ENCODE measurements around the gene USP6NL.
A peak's percentile ranks its signal among the peaks of the same experiment; 100 is the strongest.

Gene USP6NL

DNA sequence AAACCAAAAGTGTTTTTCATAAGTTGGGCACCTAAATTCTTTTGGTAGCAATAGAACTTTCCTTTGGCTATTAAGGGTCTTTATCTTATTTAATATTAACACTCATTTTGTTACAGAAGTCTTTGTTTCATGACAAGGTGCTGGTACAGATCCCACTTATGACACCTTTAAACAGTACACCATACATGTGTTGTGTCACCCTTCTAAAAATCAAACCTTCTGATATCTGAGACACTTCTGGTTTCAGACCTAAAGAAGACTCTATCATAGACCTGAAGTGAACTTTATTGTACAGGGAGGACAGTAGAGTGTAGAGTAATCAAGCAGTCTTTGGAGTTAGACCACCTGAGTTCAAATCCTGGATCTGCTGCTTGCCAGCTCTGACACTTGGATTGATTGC lies 5.8 kb upstream of the USP6NL start:
- no peak for DNase-seq

DNA sequence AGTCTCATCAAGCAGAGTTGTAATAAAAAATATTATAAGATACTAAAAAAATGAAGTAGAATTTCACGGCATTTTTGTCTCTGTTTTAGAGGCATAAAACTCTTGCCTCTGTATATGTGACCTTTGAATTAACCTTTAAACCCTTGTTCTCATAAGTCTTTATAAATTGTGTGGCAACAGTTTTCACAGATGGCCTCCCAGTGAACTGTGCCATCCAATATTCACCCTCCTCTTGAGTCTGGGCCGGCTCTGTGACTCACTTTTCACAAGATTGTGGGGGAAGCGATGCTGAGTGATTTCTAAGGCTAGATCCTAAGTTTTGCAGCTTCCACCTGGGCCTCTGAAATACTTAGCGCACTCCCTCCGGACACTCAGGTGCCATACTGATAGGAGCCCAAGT lies 4.6 kb upstream of the USP6NL start:
- no peak for DNase-seq

DNA sequence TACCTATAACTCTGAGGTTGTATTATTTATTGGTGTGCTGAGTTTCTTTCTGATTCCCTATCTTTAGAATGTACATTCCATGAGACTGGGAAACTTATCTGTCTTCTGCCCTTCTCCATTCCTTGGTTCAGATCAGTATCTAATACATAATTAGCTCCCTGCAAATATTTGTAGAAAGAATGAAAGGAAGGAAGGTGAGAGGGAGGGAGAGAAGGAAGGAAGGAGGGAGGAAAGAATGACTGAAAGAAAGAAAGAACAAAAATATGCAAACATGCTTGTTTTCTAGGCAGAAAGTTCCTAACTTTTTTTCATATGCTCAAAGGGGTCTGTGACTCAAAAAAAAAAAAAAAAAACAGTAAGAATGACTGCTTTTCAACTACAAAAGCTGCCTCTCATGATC lies 3.9 kb upstream of the USP6NL start:
- no peak for DNase-seq

DNA sequence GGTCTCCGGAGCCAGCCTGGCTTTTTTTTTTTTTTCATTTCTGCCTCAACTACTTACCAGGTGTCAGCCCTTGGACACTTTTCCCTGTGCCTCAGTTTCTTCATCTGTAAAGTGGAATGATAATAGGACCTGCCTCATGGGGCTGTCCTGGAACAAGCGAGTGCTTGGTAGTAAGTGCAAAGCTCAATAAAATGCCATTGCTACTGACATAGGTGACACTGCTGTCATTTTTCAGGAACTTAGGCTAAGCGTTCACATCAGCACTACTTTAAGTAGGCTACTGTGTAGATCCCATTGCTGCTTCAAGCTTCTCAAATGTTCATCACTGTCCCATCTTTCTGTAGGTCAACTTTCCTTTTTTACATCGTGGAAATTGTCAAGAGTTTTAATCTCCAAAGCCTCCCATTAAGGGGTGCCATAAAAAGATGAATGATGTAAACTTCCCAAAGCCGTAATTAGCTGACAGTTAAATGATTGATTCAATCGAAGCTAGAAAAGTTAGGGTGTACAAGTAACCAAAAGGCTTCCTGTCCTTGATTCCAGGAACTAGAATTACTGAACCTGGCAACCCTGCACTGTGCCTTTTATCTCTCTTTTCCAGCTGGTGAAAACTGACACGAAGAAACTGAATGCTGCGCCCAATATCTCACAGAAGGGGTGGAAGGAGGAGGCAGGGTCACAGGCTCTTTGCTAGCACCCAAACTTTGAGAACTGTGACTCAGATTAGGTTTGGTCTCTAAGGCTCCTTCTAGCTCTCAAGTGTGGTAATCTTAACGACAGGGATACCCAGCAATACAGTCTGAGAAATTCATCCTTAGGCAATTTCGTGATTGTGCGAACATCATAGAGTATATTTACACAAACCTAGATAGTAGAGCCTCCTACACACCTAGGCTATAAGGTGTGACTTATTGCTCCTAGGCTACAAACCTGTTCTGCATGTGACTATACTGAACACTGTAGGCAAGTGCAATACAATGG lies 861 bp upstream of the USP6NL start:
- peak in 1 of 51 donors; percentile 33 for DNase-seq

DNA sequence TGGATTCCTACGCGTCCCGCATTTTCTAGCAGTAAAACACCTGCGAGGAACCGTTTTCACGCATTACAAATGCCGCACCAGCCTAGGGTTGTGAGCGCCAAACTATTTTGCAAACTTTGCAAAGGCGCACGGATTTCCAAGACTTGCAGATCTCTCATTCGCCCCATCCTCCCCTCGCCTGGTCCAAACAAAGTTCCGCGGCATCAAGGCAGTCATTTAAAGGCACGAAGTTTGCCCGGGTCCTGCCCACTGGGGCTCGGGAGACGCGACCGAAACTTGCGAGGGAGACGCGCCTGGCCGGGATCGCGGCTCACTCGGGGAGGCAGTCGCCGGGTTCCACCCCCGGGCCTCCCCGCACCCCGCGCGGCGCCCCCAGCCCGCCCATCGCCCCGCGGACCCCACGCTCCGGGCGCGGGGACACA lies 613 bp downstream of the USP6NL start:
- peak in 21 of 51 donors; percentile 10 to 63 (median 33) for DNase-seq

DNA sequence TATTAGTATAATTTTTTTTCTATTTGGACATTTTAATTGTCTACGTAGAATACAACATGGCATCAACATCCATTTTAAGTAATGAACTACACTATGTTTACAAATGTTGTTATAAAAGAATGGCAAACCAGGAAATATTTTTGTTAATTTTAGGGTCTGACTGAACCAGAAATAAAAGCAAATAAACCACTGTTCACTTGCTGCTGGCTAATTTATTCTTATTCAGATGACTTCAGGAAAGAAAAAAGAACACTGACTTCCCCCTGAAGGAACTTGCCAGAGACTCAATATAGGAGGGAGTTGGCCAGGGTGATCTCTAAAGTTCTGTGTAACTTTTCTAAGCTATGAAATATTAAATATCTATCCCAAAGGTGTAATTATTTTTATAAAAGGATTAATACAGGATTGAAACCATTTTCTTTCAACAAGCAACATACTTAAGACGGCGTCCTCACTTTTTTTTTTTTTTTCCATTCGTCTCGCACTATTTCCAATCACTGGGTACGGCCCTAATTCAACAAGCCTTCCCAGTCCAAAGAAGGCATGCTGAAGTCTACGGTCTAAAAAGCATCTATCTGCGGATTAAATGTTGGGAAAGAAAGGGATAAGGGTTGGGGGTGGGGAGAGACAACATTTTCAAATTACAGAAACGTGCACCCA lies 1.2 kb downstream of the USP6NL start:
- no peak for DNase-seq

DNA sequence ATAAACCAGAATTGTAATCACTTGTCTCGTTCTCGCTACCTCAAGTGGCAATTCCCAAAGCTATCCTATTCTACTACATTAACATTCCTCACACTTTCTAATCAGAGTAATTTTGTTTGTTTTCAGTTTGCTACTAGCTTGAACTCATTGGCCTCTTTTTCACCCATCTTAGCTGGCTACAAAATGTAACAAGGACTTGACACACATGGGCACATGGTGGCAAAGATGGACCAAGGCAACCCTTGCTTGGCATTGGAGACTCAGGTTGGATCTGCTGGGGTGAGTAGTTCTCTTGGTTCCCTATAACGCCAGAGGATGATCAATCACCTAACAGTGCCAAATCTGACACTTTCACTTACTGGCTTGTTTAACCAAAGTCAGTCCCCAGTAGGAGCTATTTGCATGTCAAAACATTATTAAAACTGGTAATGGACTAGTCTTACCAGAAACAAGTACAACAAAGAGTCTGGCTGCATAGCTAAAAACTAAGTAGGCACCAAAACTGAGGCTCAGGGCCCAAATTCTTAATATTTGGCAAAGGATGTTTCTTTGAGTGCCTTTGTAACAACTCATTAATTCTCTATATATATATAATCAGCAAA lies 1.9 kb downstream of the USP6NL start:
- no peak for DNase-seq

DNA sequence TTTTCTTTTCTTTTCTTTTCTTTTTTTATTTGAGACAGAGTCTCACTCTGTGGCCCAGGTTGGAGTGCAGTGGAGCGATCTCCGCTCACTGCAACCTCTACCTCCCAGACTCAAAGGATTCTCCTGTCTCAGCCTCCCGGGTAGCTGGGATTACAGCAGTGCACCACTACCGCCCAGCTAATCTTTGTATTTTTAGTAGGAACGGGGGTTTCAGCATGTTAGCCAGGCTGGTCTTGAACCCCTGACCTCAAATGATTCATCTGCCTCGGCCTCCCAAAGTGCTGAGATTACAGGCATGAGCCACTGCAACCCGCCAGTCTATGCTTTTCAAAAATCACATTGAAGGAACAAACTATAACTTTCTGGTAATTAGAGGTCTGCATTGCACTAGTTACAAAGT lies 2.4 kb downstream of the USP6NL start:
- DNase-seq: no peak

DNA sequence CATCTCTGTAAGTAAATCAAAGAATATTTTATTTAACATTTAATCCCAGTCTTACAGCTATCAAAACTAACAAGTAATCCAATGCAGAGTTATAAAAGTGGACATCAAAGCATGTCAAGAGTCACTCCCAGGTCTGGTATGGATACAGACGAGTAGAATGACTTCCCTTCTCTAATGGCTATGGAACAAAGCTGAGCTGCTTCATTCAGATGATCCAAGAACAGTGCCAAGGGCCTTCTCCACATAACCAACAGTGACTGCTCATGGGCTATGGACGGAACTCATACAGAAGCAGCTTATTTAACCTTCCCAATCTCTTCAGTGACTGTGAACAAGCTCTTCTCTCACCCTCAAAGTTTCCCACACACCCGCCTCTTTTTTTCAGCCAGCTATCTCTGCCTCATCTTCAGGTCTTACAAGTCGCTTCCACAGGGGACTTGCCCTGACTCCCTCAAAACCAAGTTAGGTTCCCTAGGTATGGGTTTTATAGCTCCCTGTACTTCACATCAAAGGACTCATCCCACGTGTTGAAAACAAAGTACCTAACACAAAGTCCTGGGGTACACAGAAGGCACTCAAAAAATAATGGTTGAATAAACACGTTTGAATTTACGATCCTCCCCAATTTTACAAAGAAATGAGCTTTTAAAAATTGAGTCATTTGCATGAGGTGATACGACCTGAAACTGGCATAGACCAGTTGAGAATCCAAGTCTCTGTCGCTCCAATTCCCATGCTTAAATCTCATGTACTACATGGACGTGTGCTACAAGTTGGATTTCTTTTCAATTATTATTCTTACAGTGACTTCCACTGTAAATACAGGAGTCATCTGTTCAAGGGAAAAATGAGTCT lies 3.1 kb downstream of the USP6NL start:
- no peak for DNase-seq

DNA sequence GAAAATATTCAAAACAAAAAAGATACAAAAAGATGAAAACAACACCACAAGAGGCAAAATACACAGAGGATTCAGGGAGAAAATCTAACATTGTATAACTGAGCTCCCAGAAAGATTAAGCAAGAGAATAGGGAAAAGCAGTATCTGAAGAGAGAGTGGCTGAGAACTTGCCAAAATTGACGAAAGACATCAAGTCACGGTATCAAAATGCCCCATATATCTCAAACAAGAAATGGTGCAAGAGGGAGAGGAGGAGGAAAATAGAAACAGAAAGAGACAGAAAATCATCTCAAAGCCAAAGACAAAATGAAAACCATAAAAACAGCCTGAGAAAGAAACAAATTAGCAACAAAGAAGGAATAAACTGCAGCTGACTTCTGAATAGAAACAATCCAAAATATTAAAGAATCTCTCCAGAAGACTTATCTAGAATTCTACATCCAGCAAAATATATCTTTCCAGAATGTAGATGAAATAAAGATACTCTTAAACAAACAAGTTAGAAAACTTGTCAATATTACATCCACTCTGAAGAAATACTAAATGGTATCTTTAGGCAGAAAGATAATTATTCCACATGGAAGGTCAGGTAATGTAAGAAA lies 5.5 kb downstream of the USP6NL start:
- no peak for DNase-seq

DNA sequence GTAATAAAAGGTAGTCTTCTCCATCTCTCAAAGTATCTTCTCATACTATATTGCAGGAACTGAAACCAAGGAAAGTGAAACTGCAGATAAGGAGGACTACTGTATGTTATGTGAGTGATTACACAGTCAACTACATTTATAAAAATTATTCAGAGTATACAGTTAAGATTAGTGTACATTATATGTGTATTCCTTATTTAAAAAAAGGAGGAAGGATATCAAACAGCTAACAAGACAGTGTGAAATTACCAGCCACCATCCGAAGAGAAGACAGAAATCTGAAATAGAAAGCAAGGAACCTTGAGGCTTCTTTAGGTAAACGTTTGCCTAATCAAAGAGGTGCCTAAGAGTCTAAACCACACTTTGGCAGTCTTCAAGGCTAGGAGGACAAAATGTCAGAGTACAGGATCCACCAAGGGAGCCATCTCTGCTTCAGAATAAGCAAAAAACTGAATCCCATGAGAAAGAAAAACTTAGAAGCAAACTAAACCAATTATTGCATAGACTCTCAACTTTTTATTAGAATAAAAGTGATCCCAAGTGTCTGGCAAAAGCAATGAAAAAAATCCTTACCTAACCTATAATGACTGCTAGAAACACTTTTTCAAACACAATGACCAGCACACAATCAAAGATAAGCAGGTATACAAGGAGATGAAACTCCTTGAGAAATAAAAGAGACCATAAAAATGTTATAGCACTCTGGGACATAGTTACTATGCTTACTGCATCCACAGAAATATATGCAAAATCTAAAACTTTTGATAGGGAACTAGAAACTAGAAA lies 6.4 kb downstream of the USP6NL start:
- no peak for DNase-seq

DNA sequence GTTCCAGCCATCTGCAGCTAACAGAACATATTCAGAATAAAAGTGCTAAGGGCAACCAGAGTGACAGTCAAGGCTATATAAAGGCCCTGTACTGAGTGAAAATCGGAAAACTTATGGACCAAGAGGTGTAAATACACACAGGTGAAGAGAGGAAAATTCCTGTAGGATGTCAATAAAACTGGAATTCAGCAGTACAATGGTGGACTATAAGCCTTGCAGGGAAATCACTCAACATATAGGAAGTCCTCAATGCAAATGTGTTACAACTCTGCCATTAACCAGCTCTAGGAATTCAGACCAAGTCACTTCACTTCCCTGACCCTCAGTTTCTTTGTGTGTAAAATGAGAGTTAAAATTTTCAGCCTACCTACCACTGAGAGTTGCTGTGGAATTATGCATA lies 7.7 kb downstream of the USP6NL start:
- DNase-seq: no peak

DNA sequence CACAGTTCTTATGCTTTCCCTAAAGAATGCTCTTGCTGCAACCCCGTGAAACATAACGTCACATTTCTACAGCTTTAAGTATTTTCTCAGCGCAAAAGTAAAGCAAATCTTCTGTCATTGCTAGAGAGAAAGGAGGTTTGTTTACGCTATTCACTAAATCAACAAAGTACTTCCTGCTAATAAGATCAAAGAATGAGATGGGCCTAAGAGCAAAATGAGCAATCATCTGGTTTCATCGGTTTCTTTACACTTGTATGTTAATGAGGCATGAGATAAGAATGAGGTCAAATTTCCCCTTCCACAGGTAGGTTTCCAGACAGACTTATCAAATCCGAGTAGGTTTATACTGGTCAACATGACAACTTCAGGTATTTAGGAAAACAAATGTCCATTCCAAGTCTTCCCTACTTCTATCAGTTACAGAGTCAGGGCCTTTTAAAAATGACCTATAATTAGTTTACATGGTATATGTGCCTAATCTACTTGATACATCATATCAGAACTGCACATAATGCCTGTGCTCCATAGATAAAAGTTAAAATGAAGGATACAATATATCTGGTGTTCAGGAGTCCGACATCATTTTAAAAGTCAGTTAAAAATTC lies 8.4 kb downstream of the USP6NL start:
- DNase-seq: no peak

DNA sequence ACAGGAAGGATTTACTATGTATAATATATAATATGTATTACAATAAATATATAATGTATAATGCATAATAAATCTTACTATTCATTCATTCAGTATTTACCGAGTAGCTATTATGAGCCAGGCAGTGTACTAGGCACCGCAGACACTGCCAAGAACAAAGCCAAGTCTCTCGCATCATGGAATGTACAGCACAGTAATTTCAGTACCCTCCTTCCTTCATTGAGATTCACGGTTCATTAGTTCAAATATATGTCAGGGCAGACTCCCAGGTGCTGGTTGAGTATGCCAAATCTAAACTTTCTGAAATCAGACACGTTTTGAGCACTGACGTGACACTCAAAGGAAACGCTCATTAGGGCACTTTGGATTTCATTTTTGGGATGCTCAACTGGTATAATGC lies 9.1 kb downstream of the USP6NL start:
- no peak for DNase-seq

DNA sequence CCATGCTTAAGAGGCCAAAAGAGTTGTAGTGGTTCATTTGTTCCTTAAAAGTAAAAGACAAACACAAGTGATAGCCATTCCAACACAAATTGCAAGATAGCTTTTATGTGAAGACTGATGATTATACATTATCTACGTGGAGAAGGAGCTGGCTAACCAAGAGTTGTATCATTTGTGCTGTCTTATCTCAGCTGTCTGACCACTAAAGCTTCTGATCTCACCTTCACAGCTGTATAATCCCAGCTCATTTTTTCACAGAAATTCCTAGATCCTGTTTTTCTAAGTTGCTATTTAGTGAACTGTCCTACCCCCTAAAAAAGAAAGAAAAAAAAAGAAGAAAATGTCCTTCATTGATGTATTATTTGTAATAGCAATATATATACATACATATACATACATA lies 9.8 kb downstream of the USP6NL start:
- DNase-seq: no peak

DNA sequence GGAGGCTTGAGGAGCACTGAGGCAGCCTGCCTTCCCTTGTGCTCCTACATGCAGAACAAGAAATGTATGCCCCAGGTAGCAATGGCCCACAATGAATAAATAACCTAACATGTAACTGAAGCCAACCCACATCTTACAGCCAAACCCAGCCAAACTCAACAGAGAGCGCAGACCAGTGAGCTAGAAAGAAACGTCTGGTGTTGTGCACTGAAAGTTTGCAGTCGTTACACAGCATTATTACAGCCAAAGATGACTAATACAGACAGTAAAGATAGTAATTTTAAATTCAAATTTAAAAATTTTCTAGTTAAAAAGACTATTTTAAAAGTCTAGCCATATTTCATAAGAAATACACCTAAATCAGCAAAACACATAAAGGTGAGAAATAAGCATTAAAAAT lies 11.2 kb downstream of the USP6NL start:
- DNase-seq: no peak

DNA sequence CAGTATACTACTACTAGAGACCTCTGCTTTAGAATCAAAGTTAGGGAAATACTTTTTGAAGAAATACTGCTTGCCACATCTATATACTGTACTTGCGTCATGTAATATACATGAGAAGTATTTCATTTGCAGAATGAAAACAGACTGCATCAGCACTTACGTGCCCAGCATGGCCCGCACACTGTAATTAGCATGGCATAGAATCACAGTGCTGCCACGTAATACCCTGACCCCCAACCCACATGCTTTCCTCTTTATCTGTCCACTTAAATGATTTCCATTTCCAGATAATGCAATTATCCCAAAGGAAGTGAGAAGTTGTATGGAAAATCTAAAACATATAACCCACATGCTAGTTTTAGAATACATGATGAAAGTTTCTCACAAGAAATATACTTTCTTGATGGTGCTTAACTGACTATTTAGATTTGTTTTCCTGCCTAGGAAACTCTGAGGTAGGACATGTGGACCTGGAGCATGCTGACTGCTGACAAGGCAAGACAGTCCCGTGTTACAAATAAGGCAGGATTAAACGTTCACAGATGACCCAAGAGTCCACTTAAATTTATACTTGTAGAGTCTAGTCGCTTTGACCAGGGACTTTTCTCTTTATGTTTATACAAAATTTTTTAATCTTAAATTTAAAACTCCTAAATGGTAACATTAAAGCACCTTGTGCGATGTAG lies 12.6 kb downstream of the USP6NL start:
- no peak for DNase-seq

DNA sequence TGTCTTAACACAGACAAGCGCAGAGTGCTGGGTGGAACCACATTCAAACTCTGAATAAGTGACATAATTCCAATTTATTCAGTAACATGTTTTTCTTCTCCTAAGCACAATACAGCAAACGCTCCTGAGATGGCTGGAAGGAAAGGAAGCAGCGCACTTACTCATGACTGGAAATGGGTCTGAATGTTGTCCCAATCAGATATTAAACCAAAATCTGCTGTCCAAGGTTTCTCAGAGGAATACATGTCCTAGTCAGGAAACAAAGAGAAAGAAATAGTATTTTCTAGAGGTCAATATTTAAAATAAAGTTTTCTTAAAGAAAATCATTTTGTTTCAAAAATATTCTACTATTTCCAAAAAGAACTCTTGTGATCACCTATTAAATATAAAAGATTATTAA lies 14.0 kb downstream of the USP6NL start:
- no peak for DNase-seq

DNA sequence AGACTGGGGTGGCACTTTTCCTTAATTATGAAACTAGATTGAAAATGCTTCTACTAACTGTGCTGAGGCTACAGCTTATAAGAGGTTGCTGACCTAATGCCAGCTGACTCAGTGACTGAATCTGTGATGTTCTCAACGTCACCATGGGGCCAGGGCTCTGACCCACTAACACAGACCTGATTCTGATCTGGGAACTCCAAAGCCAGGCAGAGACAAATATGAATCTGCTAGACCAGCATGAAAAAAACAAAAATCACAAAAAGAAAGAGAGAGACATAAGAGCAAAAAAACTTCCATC lies 16.1 kb downstream of the USP6NL start:
- DNase-seq: peak in 3 of 51 donors; percentile 2 to 35 (median 16)

Data from hypothalamus (tissue), 51 donors.